ENCODE results near the gene KRT78. TPM values are rescaled to one million over a fixed set of nuclear protein-coding genes. Genes with fewer than 3 reads are reported as not detected.

Gene KRT78
- total RNA-seq, 1 donor from 2014 or later, result 291 TPM

DNA sequence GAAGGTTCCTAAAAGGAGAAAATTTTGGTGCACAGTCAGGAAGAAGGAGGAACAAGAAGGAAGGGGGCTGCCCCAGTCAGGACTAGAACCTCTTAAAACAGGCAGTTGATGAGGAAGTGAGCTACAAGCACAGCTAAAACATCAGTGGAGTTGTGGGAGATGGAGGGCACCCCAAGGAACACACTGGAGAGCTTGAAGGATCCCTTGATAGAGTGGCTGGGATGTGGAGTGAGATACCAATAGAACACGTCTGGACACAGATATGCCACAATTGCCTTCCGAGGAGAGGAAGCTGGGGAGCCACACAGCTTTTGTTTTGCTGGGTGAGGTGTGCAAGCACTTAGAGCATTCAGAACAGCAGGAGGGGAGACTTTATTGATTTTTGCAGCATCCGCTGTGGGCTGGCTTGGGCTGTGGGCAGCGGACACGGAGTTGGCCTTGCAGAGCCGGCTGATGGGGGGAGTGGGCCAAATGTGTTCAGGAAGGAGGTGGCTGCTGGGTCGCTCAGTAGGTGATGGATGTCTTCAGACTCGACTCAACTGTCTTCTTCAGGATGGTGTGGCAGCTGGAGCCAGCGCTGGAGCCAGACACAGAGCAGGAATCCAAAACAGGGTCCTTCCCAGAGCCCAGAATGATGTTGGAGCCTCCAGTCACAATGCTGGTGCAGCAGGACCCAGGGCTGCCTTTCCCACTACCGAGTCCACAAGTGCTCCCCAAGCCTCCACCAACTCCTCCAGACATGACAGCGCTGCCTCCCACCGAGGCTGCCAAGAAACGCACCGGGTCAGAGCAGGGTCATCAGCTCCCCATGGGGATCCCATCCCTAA, 10.0 kb downstream of the KRT78 start:
- no peak for ATAC-seq

DNA sequence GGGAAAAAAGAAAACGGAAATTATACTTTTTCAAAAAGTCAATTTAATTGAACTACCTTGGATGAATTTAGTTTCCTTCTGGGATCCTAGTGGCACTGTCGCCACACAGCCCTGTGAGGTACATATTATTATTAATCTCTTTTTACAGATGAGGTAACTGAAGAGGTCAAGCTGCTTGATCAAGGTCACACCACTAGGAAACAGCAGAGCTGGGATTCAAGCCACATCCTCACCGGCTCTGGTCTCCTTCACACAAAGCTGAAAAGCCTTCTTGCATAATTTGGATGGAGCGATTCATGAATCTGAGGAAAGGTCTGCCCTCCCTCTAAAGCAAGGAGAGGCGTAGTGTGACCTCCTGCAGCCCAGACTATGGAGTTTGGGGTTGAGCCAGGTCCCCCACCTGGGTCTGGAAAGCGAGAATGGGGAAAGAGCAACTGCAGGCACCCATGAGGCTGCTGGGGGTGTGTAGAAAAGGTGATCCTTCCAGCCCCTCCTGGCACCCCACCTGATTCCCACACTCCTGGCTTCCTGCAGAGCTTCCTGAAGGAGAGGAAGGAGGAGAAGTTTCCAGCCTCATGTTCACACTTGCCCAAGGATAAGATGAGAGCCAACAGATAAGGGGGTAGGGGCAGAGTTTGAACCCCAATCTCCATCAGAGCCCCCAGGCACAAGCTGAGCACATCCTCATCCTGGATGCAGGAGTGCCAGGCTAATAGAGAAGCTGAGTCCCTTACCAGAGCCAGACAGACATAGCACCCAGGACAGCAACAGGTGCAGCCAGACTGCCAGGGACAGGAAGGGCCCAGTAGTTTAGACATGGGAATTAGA, 10.8 kb downstream of the KRT78 start:
- ATAC-seq, result no peak

DNA sequence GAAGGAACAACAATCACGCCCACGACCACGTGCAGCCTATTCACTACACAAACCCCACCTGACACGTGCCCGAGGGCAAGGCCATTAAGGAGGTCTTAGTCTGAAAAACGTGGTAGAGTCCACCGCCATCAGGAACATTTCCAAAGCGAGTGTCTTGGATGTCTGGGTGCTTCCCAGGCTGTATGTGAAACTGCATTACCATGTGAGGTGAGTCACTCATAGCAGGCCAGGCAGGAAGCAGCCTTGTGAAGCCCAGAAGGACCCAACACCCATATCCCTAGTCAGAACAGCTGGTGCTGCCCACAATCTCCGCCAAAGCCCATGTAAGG, 11.4 kb downstream of the KRT78 start:
- peak; percentile 70 for ATAC-seq

DNA sequence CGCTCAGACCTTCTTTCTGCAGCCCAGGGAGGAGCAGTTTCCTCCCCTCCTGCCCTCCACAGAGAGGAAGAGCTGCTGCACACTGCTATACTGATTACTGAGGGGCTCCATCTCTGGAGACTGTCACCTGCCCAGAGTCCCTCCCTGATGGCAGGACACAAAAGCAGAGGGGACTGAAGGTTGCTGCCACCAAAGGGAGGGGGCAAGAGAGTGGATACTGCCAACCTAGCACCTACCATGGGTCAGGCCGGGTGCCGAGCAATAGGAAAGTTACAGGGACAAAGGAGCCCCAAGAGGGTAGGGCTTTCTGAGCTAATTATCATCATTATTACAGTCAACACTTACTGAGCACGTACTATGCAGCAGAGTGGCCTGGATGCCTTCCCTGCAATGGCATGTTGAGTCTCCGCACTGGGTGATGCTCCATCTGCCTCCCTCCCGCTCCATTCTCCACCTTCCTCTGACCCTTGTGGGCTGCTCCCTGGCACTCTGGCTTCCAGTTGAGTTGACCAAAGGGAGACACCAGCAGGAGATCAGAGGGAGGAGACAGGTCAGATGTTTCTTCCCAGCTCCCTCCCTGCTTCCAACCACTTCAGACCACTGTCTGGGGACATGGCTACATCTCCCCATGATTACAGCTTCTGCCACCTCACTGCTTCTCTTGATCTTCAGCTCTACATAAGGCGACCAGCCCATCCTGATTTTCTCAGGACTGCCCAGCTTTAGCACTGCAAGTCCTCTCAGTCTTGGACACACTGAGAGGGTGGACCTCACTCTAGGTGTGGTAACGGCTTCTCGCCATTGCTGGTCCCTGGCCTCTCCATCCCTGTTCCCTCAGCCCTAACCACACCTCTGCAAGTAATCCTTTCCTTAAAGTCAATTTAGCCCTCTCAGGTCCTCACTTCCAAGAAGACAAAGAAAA, 12.0 kb downstream of the KRT78 start:
- peak; percentile 20 for ATAC-seq

DNA sequence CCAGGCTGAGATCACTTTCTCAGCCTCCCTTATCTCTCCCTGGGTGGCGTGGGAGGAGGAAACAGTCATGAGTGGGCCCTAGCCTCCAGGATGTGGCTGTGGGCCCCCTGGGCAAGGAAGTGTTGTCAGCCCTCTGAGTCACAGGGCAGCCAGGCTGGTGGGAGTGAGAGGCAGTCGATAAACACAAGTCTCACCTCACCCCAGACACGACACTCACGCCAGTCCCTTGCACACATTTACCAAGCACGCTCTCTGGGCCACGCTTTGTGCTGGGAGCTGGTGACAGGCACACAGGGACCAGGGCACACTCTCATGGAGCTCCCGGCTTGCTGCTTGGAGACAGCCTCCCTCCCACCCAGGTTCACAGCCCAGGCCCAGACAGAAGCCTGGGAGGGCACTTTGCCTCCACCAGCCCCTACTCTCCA, 12.7 kb downstream of the KRT78 start:
- peak; percentile 5 for ATAC-seq

DNA sequence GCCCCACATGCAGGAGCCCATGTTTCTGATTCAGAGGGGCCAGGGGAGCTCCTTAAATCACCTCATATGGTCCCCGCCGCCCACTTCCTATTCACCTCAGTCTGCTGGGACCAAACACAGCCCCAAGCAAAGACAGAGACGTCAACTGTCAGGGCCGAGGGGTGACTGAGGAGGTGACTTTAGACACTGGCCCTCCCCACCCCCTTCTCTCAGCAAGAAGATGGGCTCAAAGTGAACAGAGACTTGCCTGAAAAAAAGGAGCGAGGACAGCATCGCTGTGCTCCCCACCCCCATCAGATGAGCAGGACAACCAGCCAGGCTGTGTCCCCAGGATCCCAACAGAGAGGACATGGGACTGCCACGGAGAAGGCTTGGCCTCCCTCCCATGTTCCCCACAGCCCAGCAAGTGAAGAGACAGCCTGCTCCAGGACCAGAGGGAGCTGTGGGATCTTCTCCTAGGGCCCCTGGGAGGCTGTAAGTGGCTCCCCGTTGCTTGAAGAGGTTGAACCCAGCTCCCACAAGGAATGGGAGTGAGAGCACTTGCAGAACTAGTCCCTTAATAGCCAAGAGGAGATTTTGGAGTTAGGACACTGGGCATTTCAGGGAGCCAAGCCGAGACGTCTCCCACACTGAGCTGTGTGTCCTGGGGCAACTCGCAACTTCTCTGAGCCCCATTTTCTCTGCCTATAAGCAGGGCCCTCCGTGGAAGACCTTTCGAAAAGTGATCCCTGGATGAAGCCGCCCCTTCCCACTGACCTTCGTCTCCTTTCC, 13.3 kb downstream of the KRT78 start:
- no peak for ATAC-seq

DNA sequence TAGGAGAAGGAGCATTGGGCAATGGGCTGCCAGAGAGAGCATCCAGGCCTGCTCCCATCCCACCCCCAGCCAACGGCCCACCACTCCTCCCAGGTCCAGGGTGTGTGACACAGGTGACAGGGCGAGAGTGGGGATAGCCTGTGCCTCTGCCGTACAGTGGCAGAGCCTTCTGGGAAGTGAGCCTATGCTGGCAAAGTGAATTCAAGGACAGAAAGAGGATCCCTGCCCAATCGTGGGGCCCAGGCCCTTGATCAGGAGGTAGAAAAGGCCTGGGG, 14.1 kb downstream of the KRT78 start:
- ATAC-seq, result no peak

DNA sequence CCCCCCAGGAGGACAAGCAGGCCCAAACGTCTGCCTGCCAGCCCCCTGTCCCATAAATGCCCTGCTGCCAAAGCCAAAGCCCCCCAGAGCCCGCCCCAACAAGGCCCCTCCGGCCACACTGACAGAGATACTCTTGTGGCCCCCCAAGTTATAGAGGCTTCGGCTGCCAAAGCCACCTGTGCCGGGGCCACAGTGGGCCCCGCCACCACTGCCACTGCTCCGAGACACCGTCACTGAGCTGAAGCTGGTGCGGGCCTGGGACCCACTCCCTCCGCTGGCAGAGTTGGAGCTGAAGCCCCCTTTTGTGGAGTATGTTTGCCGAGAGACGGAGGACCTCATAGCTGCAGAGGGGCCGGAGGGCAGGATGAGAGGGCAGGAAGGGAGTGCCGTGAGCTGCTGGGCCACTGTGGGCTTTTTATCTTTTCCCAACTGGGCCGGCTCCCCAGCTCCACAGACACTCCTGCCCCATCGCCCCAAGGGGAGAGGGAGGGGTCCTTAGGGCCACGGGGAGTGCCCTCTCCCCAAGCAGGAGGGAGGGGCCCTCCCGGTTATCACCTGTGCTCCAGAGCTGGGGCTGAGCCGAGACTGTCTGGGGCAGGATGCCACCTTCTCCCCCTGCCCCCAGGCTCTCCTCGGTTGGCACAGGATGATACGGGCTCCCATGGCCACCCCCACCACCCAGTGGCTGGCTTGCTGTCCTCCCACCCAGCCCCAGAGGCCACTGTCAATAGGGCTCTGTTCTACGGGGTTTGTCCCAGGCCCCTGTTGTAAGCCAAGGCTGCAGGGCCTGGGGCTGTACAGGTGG, 14.7 kb downstream of the KRT78 start, which contains the start of gene KRT79:
KRT79 (minus strand) TSS at position 390 of the 805 bp plus-strand sequence; CDS start at position 339, 51 bp downstream.
- no peak for ATAC-seq

DNA sequence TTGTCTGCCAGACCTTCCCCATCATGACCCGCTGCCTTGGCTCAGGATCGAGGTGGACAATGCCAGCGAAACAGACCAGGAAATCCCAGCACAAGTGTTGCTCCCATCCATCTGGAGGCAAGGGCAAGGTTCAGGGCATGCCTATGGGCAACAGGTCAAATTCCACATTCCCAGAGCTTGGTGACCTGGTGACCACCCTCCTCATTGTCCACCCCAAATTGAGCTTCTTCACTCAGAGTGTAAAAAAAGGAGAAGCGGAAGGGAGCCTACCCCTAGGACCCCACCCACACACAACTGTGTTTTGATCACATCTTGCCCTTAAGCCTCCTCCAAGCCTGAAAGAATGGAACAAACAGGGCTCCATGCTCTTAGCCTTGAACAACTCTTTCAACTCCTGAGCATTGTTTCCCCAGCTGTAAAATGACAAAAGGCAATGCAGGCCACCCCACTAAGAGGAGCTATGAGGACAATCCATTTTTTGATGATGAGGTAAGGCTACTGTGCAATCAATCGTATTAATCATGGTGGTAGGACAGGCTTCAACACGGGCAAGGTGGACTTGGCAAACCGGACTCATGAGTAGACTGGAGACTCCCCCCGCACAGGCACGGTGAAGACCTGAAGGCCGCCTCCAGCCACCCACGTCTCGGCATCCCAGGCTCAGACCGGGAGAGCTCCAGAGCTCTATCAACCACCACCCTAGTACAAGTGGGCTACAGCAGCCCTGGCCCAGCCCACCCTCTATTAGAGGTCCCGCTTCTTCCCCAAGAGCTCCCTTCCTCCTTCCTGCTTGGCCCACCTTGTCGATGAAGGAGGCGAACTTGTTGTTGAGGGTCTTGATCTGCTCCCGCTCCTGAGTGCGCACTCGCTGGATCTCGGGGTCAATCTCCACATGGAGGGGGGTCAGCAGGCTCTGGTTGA, 15.5 kb downstream of the KRT78 start:
- no peak for ATAC-seq

DNA sequence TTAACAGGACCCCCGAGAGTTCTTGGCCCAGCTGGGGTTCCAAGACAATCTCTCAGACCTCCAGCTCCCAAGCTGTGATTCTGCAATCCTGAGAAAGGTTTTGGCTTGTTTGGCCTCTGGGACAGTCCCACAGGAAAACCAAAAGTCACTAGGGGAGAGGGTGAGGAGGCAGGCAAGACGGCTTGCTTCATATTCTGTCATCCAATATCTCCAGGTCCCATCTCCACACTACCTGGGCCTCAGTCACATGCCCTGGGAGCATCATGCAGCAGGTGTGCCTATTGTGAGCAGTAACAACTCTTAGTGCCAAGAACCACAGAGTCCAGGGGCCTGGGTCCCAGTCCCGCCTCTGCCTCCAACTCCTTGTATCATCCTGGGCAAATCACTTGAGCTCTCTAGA, 16.3 kb downstream of the KRT78 start:
- ATAC-seq, result no peak

DNA sequence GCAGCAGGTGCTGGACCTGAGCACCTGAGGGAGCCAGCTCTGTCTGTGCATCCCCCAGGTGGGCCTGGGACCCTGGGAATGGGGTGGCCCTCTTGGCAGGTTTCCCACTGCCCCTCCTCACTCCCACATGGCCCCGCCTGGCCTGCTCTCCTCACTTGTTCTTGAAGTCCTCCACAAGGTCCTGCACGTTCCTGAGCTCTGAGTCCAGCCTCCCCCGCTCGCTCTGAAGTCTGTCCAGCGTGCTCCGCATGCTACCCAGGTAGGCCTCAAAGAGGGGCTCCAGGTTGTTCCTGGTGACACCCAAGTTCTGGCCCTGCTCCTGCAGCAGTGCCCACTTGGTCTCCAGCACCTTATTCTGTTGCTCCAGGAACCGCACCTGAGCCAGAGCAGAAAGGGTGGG, 17.5 kb downstream of the KRT78 start:
- no peak for ATAC-seq

DNA sequence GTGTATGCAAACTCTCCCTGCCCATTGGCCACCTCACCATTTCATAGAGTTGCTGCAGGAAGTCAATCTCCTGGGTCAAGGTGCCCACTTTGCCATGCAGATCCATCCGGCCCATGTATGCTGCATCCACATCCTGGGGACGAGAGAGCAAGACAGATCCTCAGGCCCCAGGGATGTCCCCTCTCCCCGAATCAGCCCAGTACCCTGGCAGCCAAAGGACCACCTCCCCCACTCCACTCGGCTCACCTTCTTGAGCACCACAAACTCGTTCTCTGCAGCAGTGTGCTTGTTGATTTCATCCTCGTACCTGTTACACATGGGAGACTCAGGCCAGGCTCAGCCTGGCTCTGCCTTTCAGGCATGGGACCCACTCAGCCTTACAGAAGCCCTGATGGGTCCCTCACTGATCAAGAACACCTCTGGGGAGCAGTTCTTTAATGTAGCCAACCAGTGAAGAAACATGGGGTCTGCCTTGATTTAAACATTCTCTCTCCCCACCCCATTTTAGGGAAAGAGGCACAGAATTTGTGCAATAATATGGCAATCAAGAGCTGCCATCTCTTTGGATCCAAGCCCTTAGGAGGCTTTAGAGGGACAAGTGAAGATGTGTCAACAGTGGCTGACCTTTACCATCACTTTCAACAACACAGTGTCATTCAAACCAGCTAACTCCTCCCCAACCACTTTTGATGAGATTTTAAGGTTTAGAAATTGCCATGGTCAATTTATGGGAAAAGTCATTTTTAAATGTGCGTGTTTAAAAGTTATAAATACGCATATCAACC, 18.6 kb downstream of the KRT78 start:
- ATAC-seq, result no peak

DNA sequence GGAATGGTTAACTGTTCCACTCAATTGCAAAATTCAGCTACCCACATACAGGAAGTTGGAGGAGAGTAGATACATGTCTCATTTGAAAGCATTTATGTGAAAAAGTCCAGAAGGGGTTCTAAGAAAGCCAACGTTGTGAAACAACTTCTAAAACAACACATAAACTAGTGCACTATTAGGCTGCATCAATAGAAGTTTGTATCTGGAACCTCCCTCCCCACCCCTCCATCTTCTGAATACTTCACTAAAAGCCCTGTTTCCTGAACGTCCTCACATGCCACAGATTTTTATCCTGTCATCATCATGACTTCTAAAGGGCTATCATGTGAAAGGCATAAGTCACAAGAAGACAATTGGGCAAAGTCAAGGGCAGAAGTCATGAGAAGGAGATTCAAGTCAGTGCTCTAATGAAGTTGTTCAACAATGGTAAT, 20.2 kb downstream of the KRT78 start:
- ATAC-seq, result no peak

DNA sequence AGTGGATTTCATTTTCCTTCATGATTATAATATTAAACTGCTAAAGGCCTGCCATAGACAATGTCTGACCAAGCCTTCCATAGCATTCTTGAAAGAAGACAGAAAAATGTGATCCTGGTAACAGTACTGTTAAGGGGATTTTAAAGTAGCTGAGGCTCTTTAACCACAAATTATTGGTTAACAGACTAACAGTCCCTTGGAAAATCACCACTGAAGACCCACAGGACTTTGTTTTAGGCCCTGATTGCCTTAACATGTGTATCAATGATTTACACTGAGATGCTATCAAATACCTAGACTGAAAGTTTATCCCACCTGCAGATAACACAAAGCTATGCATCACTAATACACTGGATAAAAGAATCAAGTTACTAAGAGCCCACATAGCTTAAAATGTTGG, 20.6 kb downstream of the KRT78 start:
- no peak for ATAC-seq

DNA sequence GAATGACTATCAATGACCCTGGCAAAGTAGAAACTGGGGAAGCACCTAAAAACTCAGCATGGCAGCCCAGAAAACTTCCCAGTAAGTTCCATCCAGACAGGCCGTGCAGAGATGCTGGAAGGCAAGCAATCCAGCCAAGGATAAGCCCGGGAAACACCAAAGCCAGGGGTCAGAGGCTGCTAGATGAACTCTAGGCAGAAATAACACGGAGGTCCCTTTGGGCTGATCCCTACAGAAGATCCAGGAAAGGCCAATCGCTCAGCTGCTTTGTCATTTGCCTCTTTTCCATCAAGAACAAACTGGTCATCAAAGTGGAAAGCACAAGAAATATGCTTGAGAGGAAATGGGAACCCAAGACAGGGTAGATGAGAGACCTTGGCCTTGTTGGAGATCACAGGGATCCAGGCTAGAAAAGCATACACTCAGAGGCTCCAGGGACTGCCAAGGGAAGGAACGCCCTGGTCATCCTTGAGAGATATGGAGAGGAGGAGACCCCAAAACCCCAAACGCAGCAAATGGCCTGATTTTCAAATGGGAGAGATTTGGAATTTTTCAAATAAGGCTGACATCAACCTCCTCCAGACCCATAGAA, 21.2 kb downstream of the KRT78 start:
- ATAC-seq, result no peak

DNA sequence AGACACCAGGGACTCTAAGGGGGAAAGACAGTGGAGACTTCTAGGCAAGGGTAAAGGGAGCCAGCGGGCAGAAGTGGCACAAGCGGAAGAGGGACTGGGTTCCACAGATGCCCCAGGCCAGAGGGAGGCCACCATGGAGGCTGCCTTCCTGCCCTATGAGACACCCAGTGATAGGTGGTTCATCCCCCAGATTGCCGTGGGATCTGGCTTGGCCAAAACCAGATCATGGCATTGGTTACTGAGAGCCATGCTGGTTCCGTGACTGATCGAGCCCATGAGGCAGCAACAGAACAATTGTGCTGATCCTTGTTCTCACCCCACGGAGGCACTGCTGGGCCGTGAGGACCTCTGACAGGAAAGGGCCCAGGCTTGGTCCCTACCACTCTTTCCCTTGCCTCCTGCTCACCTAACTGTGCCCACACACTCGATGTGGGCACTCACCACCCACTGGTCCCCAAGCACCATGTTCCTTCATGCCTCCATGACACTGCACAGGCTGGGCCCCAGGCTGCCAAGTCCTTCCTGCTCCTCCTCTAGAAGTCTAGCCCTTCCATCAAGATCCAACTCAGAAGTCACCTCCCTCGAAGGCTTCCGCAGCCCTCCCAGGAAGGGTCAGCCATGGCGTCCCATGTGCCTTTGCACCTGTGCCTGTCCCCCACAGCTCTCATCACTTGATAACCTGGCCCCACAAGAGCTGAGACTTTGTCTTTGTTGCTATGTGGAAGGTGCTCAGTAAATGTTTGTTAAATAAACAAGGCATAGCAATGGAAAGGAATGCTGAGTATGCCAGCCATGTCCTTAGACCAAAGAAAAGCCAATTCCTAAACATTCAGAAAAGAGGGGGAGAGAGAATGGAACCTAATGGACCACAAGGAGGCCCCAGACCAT, 21.9 kb downstream of the KRT78 start:
- no peak for ATAC-seq

DNA sequence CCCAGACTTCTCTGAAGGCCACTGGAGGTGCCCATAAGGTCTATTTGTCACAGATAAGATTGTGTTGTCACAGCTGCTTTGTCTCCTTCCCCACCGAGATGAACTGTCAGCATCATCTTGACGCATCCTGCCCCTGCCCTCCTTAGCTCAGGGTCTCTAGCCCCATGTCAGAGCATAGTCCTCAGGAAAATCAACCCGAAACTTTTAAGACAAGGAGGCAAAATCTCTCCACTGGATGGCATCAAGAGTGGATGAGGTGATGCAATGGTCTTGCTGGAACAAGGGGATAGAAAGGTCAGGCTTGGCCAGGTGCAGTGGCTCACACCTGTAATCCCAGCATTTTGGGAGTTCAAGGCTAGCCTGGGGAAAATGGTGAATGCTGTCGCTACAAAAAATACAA, 22.8 kb downstream of the KRT78 start:
- no peak for ATAC-seq
